IMR-90 (cell line): ENCODE measurements around the gene TAS2R3. TPM values are rescaled to one million over a fixed set of nuclear protein-coding genes. Genes with fewer than 3 reads are reported as not detected.

ENCODE experiments used
- ATAC-seq: fragments of 200-7000 bp; cut with Tn5 transposase; 2 replicates; pipeline ENCODE4 v1.9.1; 2020; ENCODE audit warnings: low read depth, mild to moderate bottlenecking, moderate library complexity
- BruUV-seq: library from RNA; stranded (reverse); fragments of 400-500 nt; replicated peaks from 2 replicates; lab custom pipeline; 2021; lab: Mats Ljungman, UMichigan
- CTCF ChIA-PET: fragments of 300-600 bp; formaldehyde crosslinking; extraction: SDS; loops from one replicate; lab custom pipeline; 2021; ENCODE audit warnings: antibody characterized with exemption; lab: Yijun Ruan, JAX
- POLR2A ChIA-PET: fragments of 300-600 bp; sonication (Branson Sonifier 250); formaldehyde crosslinking; loops from one replicate; lab custom pipeline; 2022; ENCODE audit warnings: antibody characterized with exemption; ENCODE audit not compliant: unreplicated experiment; lab: Charles Lee
- DNase-seq: peaks from one replicate; pipeline ENCODE4 v3.0.0; 2013
- H2AFZ ChIP-seq: replicated peaks from 2 replicates; pipeline ENCODE3; 2013; ENCODE audit warnings: low read length, mild to moderate bottlenecking; ENCODE audit not compliant: poor library complexity
- H2AK5ac ChIP-seq: 2 replicates; pipeline ENCODE4 v1.6.1; 2013; ENCODE audit warnings: low read depth, low read length, inconsistent platforms
- H2AK9ac ChIP-seq: replicated peaks from 2 replicates; pipeline ENCODE3; 2013; ENCODE audit warnings: mild to moderate bottlenecking, low read depth, low read length, moderate library complexity; ENCODE audit not compliant: poor library complexity
- H2BK120ac ChIP-seq: 2 replicates; pipeline ENCODE4 v1.6.1; 2013; ENCODE audit warnings: low read depth, low read length, inconsistent platforms
- H2BK15ac ChIP-seq: 3 replicates; pipeline ENCODE4 v1.6.1; 2013; ENCODE audit warnings: low read depth, low read length, inconsistent platforms
- H2BK20ac ChIP-seq: 2 replicates; pipeline ENCODE4 v1.6.1; 2013; ENCODE audit warnings: low read depth, mild to moderate bottlenecking, inconsistent platforms, low read length, moderate library complexity
- H2BK5ac ChIP-seq: 2 replicates; pipeline ENCODE4 v1.6.1; 2013; ENCODE audit warnings: mild to moderate bottlenecking, low read depth, low read length, inconsistent platforms; ENCODE audit not compliant: poor library complexity, severe bottlenecking
- H3K14ac ChIP-seq: replicated peaks from 2 replicates; pipeline ENCODE4 v1.6.1; 2013; ENCODE audit warnings: low read depth, low read length, inconsistent platforms
- H3K18ac ChIP-seq: 2 replicates; pipeline ENCODE4 v1.6.1; 2013; ENCODE audit warnings: low read depth, low read length, control low read depth
- H3K23ac ChIP-seq: 2 replicates; pipeline ENCODE4 v1.6.1; 2013; ENCODE audit warnings: low read depth, low read length, inconsistent platforms
- H3K27ac ChIP-seq: 2 replicates; pipeline ENCODE4 v1.5.1; 2013; ENCODE audit warnings: mild to moderate bottlenecking, control low read depth, low read length; ENCODE audit not compliant: insufficient read depth
- H3K27me3 ChIP-seq: 2 replicates; pipeline ENCODE4 v1.6.1; 2013; ENCODE audit warnings: low read length; ENCODE audit not compliant: control insufficient read depth, insufficient read depth
- H3K36me3 ChIP-seq: 2 replicates; pipeline ENCODE4 v1.6.1; 2013; ENCODE audit warnings: low read length, mixed read lengths; ENCODE audit not compliant: control insufficient read depth, insufficient read depth
- H3K4ac ChIP-seq: 2 replicates; pipeline ENCODE4 v1.6.1; 2013; ENCODE audit warnings: low read depth, low read length, inconsistent platforms
- H3K4me1 ChIP-seq: 2 replicates; pipeline ENCODE4 v1.6.1; 2013; ENCODE audit warnings: low read length, mixed read lengths; ENCODE audit not compliant: control insufficient read depth, insufficient read depth
- H3K4me2 ChIP-seq: 2 replicates; pipeline ENCODE4 v1.6.1; 2013; ENCODE audit warnings: low read depth, mild to moderate bottlenecking, control low read depth, low read length, moderate library complexity
- H3K4me3 ChIP-seq: 2 replicates; pipeline ENCODE4 v1.5.1; 2013; ENCODE audit warnings: low read depth, mild to moderate bottlenecking, control low read depth, low read length, moderate library complexity; ENCODE audit not compliant: insufficient read depth
- H3K56ac ChIP-seq: 2 replicates; pipeline ENCODE4 v1.6.1; 2013; ENCODE audit warnings: low read length, inconsistent platforms; ENCODE audit not compliant: insufficient read depth; ENCODE audit errors: extremely low read depth
- H3K79me1 ChIP-seq, 2 experiments: 2 replicates each; pipeline ENCODE4 v1.6.1; 2013; ENCODE audit warnings: low read length in 2 of 2, inconsistent platforms in 1 of 2, low read depth in 1 of 2
- H3K9ac ChIP-seq: 2 replicates; pipeline ENCODE4 v1.6.1; 2013; ENCODE audit warnings: low read depth, low read length, control low read depth
- H3K9me1 ChIP-seq: 2 replicates; pipeline ENCODE4 v1.6.1; 2013; ENCODE audit warnings: low read length, inconsistent platforms; ENCODE audit not compliant: insufficient read depth
- H3K9me3 ChIP-seq: 2 replicates; pipeline ENCODE4 v1.6.1; 2013; ENCODE audit warnings: low read length; ENCODE audit not compliant: control insufficient read depth, insufficient read depth
- H4K20me1 ChIP-seq: 2 replicates; pipeline ENCODE4 v1.6.1; 2013; ENCODE audit warnings: low read length, inconsistent platforms; ENCODE audit not compliant: insufficient read depth
- H4K5ac ChIP-seq: 2 replicates; pipeline ENCODE4 v1.6.1; 2013; ENCODE audit warnings: mild to moderate bottlenecking, low read depth, low read length, control low read depth
- H4K8ac ChIP-seq, 2 experiments: 2 replicates each; pipeline ENCODE4 v1.6.1; 2013; ENCODE audit warnings: low read depth in 2 of 2, low read length in 2 of 2, control low read depth in 1 of 2, inconsistent platforms in 1 of 2
- H4K91ac ChIP-seq: 2 replicates; pipeline ENCODE4 v1.6.1; 2013; ENCODE audit warnings: low read depth, low read length, inconsistent platforms; ENCODE audit not compliant: insufficient read depth
- MXI1 ChIP-seq: IDR thresholded peaks from 2 replicates; pipeline ENCODE4 v1.6.1; 2012; ENCODE audit warnings: low read depth, mild to moderate bottlenecking, low read length, moderate library complexity, borderline replicate concordance
- NFE2L2 ChIP-seq: fragments of 150-350 bp; IDR thresholded peaks from 2 replicates; pipeline ENCODE4 v1.6.1; 2016; ENCODE audit warnings: low read depth, mild to moderate bottlenecking, low read length
- RAD21 ChIP-seq: IDR thresholded peaks from 2 replicates; pipeline ENCODE4 v1.6.1; 2012; ENCODE audit warnings: low read length, improper control_type of control experiment
- WGBS, 2 experiments: methylation state at CpG; one replicate each; pipeline versions ENCODE4 v1.1.5 to v1.1.7; 2013; ENCODE audit warnings: missing lambda C conversion rate in 2 of 2; ENCODE audit not compliant: insufficient read length in 1 of 2; ENCODE audit errors: extremely low coverage in 2 of 2; 5-methylcytosine and 5-hydroxymethylcytosine counted together
- dilution Hi-C: fragments of 300-500 bp; cut with HindIII; formaldehyde crosslinking; loops from one replicate; pipeline ENCODE4 v1.14.3; 2018; ENCODE audit warnings: low sequenced_read_pairs; ENCODE audit not compliant: unreplicated experiment
- in situ Hi-C: fragments of 300-500 bp; cut with MboI; formaldehyde crosslinking; loops from 3 replicates; pipeline ENCODE4 v1.14.3; 2019; ENCODE audit warnings: low sequenced_read_pairs, inconsistent platforms, mixed read lengths
- intact Hi-C: fragments of 100-400 bp; cut with micrococcal nuclease; formaldehyde crosslinking; loops from 2 replicates; pipeline ENCODE4 v1.10.0; 2022
- polyA plus RNA-seq, 3 experiments: library from polyadenylated mRNA; depleted of rRNA; stranded (reverse); fragments of >200 nt; gene quantifications; 2 replicates each; pipeline ENCODE4 v1.2.3, GENCODE V29; 2012; ENCODE audit warnings: low replicate concordance in 1 of 3
- total RNA-seq: library from RNA; depleted of rRNA; stranded (reverse); fragments of >200 nt; gene quantifications from 2 replicates; pipeline ENCODE4 v1.2.3, GENCODE V29; 2012

Gene TAS2R3
- total and polyA plus RNA-seq, 2 of the 4 experiments (the other 2 are of a cell fraction), result 0.72 TPM; not detected in 1

DNA sequence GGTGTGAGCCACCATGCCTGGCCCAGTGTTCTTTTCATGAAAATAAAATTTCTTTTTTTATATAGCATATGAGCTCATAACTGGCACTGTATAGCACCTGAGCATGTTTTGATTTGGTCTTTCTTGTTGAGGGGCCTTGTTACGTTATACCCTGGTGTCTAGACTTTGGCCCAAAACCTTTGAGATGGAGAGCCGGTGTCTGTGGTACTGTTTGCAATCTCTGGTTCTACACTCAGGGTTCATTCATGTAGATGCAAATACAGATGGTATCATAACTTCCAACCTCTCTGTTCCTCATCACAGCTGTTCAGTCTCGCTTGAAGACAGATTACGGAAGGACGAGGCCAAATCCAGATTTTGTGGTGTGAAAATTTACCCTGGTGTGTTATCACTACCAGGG is 26.0 kb downstream of the TAS2R3 start, which contains the start of gene TAS2R5:
TSS of gene TAS2R5 (plus strand) at position 301 of the 400 bp plus-strand sequence. CDS start 145 bp downstream, outside the sequence.
- BruUV-seq, result no TSS peak
- H2BK20ac ChIP-seq, result no peak within 1 kb of the TSS
- no peak within 1 kb of the TSS for H3K23ac ChIP-seq
- H3K79me1 ChIP-seq, result no peaks in the 10 kb centered on the region
- no peak within 1 kb of the TSS for H4K91ac ChIP-seq
- H3K4me3 ChIP-seq, result no peak within 1 kb of the TSS
- H4K20me1 ChIP-seq, result no peaks in the 10 kb centered on the region
- no peak within 1 kb of the TSS for H3K27ac ChIP-seq
- H3K36me3 ChIP-seq, result no peaks in the 10 kb centered on the region
- no peak within 1 kb of the TSS for H2AFZ ChIP-seq
- ChIA-PET CTCF (interaction anchor here (1.1 kb wide), 1 partner anchor 11 kb away, joined by 3 read pairs; no protein-coding TSS in a partner anchor), POLR2A (no interaction called here)
- H3K9me3 ChIP-seq, result no peaks in the 10 kb centered on the region
- H3K9ac ChIP-seq, result no peak within 1 kb of the TSS
- H3K9me1 ChIP-seq, result no peaks in the 10 kb centered on the region
- no peak within 1 kb of the TSS for H3K4me2 ChIP-seq
- H3K56ac ChIP-seq, result no peak within 1 kb of the TSS
- no peak within 1 kb of the TSS for H4K5ac ChIP-seq
- no peak for DNase-seq
- H2BK120ac ChIP-seq, result no peak within 1 kb of the TSS
- no peak for ATAC-seq
- H3K4me1 ChIP-seq, result no peaks in the 10 kb centered on the region
- in situ Hi-C loops (no loop called here), intact Hi-C loops (no loop called here), dilution Hi-C loops (no loop called here)
- no peaks in the 10 kb centered on the region for H3K27me3 ChIP-seq
- H2BK15ac ChIP-seq, result no peak within 1 kb of the TSS
- no peak within 1 kb of the TSS for H2AK5ac ChIP-seq
- H2BK5ac ChIP-seq, result no peak within 1 kb of the TSS
- TF ChIP-seq MXI1, result no peak
- no peak for TF ChIP-seq RAD21
- no peak for TF ChIP-seq NFE2L2
- no peak within 1 kb of the TSS for H3K14ac ChIP-seq
- no CpG with 5 or more reads among the region's 5 CpGs for WGBS, 2 experiments
- H2AK9ac ChIP-seq, result no peak within 1 kb of the TSS
- H4K8ac ChIP-seq, result no peak within 1 kb of the TSS
- H3K4ac ChIP-seq, result no peak within 1 kb of the TSS
- H3K18ac ChIP-seq, result no peak within 1 kb of the TSS
